Measurements from ENCODE around the gene RIOK2. TPM values are rescaled to one million over a fixed set of nuclear protein-coding genes. Genes with fewer than 3 reads are reported as not detected.
"Not testable (repeated sequence)": the region's sequence is repeated elsewhere in the genome, so short reads cannot be mapped to it uniquely, and the experiment has no call there.

Gene RIOK2
- 30.6 TPM for total RNA-seq
- long read RNA-seq, transcript RIOK2-201 (10 exons, 3,922 nt): major isoform, 76 of 87 reads
- long read RNA-seq, transcript RIOK2-202 (8 exons, 2,149 nt): minor isoform, 5 of 87 reads
- long read RNA-seq, partial matches to known transcripts: 3 of 87 reads
- long read RNA-seq, other reads (novel, unspliced or antisense): 3 of 87 reads

GRCh38 chr5:97183100-97183929 is at the start of gene RIOK2:
TSS of gene RIOK2 (minus strand) at chr5:97183247. CDS start at chr5:97183191, 56 bp downstream.
- peak; percentile 94 for DNase-seq (ENCODE audit: low spot score)

- DNase-seq (ENCODE audit: low spot score): no peak
Observed at GRCh38 chr5:97231025-97231636, 48.1 kb upstream of the RIOK2 start.

DNA sequence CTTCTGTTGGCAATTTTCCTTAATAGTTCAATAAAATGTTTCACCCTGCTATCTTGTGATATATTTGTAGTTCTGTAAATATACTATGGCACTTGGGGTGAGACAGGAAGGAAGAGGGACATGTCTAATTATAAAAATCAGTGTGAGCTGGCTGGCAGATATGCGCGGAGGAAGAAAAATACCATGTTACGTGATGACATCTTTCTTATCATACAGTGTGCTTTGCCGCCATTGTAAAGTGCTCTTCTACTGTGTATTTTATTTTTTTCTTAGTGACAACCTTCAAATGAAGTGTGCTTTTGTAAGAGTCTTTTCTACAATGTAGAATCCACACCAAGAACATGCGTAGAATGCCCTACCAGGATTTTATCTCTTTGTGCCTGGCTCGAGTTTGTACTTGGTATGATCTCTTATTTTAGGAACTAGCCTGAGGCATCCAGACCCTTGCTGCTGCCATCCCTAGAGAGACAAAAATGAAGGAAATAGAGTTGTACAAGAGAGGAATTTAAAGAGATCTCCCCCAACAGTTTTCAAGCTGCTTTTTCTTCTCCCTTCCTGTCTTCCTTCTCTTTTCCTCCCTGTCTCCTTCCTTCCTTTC is 46.7 kb upstream of the RIOK2 start:
- no peak for DNase-seq (ENCODE audit: low spot score)

DNA sequence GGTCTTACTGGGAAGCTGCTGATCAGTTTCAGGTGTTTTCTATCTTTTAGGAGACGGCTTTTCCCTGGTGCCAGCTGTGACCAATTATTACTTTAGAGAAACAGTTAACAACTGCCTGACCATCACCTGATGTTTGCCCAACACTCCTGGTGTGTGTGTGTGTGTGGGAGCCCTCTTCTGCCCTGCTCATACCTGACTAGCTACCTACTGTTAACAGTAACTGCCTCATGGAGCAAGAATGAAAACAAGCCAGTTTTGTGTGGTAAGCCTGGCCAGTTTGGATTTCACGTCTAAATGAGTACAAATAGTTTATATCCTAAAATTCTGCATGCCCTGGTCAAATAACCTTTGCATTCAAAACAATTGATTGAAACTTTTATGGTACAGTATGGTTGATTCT is 46.1 kb upstream of the RIOK2 start:
- DNase-seq (ENCODE audit: low spot score): no peak

GRCh38 chr5:97225222-97225621 is 42.2 kb upstream of the RIOK2 start:
- no peak for DNase-seq (ENCODE audit: low spot score)

- DNase-seq (ENCODE audit: low spot score): no peak
Observed at GRCh38 chr5:97224112-97224750, 41.2 kb upstream of the RIOK2 start.

GRCh38 chr5:97223596-97223995 is 40.5 kb upstream of the RIOK2 start:
- DNase-seq (ENCODE audit: low spot score): no peak

- DNase-seq (ENCODE audit: low spot score): no peak
Observed at GRCh38 chr5:97209343-97209742, 26.3 kb upstream of the RIOK2 start.

GRCh38 chr5:97208714-97209113 is 25.7 kb upstream of the RIOK2 start:
- DNase-seq (ENCODE audit: low spot score): no peak

- DNase-seq (ENCODE audit: low spot score): no peak
Observed at GRCh38 chr5:97208184-97208713, 25.2 kb upstream of the RIOK2 start.

GRCh38 chr5:97194366-97194765 is 11.3 kb upstream of the RIOK2 start:
- DNase-seq (ENCODE audit: low spot score): no peak

DNA sequence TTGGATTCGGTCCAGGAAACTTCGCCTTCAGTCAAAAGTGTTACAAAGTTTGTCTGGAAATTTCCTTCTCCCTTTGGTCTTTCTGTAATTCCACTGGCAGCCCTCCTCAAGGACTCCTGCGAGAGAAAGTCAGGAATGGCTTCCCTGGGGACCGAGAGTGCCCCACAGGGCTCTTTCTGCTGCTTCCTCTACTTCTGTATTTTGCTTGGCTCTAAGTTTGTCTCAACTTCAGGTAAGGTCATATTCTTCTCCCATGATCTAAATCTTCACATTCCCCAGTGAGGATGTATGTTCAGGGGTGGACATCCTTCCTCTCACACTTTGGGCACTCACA is 10.3 kb upstream of the RIOK2 start:
- DNase-seq (ENCODE audit: low spot score): no peak

DNA sequence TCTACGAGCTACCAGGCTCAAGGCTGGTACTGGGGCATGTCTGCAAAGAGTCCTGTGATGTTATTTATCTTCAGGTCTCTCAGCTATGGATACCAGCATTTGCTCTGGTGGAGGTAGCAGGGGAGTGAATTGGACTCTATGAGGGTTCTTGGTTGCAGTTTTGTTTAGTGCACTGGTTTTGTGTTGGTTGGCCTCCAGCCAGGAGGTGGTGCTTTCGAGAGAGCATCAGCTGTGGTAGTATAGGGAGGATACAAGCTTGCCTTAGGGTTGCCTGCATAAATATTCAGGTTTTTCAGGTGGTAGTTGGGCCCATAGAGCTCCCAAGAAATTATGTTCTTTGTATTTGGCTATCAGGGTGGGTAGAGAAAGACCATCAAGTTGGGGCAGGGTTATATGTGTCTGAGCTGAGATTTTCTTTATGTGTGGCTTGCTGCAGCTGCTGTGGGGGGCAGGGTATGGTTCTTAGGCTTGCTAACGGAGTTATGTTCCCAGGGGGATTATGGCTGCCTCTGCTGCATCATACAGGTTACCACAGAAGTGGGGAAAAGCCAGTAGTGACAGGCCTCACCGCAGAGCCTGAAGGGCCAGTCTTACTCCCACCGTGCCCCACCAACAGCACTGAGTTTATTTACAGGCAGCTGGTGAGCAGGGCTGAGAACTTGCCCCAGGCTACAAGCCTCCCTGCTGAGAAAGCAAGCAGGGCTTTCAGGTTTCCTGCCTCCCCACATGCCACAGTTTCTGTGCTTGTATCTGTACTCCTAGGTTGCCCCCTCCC is 9.7 kb upstream of the RIOK2 start:
- no peak for DNase-seq (ENCODE audit: low spot score)

DNA sequence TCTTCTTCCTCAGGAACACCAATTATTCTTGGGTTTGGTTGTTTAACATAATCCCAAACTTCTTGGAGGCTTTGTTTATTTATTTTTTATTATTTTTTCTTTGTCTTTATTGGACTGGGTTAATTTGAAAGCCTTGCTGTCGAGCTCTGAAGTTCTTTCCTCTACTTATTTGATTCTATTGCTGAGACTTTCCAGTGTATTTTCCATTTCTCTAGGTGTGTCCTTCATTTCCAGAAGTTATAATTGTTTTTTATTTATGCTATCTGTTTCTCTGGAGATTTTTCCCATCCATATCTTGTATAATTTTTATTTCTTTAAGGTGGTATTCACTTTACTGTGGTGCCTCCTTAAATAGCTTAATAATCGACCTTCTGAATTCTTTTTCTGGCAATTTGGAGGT is 8.8 kb upstream of the RIOK2 start:
- DNase-seq (ENCODE audit: low spot score): no peak

- DNase-seq (ENCODE audit: low spot score): not testable (repeated sequence)
Observed at GRCh38 chr5:97189523-97189922, 6.5 kb upstream of the RIOK2 start.

DNA sequence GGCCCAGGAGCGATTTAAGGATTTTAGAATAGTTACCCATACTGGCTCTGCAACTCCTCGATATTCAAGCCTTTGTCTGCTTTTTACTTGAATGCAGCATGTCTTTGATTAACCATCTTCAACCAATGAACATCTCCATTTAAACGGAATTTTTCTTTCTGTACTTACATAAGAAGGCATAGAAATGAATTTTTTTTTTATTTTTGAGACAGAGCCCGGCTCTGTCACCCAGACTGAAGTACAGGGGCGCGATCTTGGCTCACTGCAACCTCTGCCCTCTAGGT is 825 bp upstream of the RIOK2 start:
- DNase-seq (ENCODE audit: low spot score): no peak

DNA sequence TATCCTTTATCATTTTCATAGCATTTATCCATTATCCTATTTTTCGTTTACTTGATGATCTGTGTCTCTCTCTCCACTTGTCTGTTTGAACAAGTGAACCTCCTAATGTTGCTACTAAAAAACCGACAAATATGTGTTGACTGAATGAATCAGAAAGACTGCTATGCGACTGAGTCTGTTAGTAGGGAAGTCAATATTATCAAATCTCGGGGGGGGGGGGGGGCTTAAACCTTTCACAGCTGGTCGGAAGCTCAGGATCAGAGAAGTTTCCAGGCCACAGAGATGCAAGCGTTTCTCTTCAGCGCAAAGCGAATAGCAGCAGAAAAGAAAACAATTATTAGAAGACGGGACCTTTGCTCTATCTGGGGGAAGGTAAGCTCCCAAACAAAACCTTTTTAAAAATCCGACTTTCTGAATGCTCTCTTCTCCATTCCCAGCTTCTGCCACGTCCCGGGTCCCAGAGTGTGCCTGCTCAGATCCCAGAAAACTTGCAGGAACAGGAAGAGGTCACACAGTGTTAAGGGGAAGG is 412 bp downstream of the RIOK2 start:
- DNase-seq (ENCODE audit: low spot score): no peak

DNA sequence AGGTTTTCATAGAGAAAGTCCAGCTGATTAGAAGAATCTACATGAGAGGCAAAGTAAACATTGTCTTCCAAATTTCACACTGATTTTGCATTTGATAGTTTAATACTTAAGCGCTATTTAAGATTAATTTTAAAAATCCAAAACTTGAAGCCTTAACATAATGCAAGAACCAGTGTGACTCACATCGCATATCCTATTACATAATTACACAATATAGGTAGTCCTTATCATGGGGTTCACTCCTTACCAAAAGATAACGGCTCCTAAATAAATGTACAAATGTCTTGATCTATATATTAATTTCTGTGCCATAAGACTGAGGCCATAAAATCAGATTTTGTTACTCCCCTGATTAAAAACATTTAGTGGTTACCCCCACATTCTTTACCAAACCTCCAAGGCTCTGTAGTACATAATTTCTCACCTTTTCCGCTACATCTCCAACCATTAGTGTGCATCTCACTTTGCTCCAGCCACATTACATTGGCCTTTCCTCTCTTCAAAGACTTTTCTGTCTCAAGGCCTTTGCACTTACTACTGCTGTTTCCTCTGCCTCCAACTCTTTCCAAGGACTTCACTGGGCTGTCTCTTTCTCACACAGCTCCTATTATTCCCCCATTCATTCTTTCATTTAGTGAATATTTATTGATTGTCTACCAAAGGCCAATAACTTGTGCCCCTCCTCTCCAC is 1.0 kb downstream of the RIOK2 start:
- no peak for DNase-seq (ENCODE audit: low spot score)

GRCh38 chr5:97179457-97179856 is 3.6 kb downstream of the RIOK2 start:
- not testable (repeated sequence) for DNase-seq (ENCODE audit: low spot score)

- no peak for DNase-seq (ENCODE audit: low spot score)
Observed at GRCh38 chr5:97172227-97172626, 10.8 kb downstream of the RIOK2 start.

Measured in mesenteric fat pad (tissue), 1 donor.